HepG2 (cell line): ENCODE data around the gene FMR1. TPM values are rescaled to one million over a fixed set of nuclear protein-coding genes. Genes with fewer than 3 reads are reported as not detected.

ENCODE experiments used
- ATAC-seq: fragments of 200-7000 bp; cut with Tn5 transposase; 3 replicates; pipeline ENCODE4 v1.9.1; 2020; ENCODE audit warnings: mild to moderate bottlenecking, moderate library complexity
- BruUV-seq: library from RNA; stranded (reverse); fragments of 400-500 nt; replicated peaks from 2 replicates; lab custom pipeline; 2021; lab: Mats Ljungman, UMichigan
- CTCF ChIA-PET: fragments of 300-600 bp; formaldehyde crosslinking; extraction: SDS; loops from one replicate; lab custom pipeline; 2021; ENCODE audit warnings: low total read pairs, inconsistent platforms, low intra/inter-chr PET ratio; lab: Yijun Ruan, JAX
- POLR2A ChIA-PET: fragments of 350-600 bp; sonication (Branson Sonifier 250); formaldehyde crosslinking; loops from one replicate; lab custom pipeline; 2020; ENCODE audit warnings: antibody characterized with exemption, inconsistent platforms; lab: Yijun Ruan, JAX
- DNase-seq: peaks from one replicate; pipeline ENCODE4 v3.0.0-alpha.2; 2015; ENCODE audit warnings: low spot score
- FAIRE-seq: peaks from 3 replicates; lab custom pipeline; 2011; peaks lifted over from hg19 to GRCh38; lab: Jason Lieb, UNC
- H2AFZ ChIP-seq: one replicate; pipeline ENCODE4 v1.6.1; 2011; ENCODE audit warnings: low read length, inconsistent platforms
- H3K27ac ChIP-seq: fragments of 300-600 bp; 3 replicates; pipeline ENCODE4 v1.8.0; 2011; ENCODE audit warnings: mixed run types, mild to moderate bottlenecking, mixed read lengths, low read length, inconsistent platforms; ENCODE audit not compliant: insufficient read depth; ENCODE audit errors: extremely low read length
- H3K27me3 ChIP-seq, 2 experiments: fragments of 200-600 bp in 1 of 2; 2 replicates in 1 of 2; 3 replicates in 1 of 2; pipeline versions ENCODE4 v1.6.0 to v1.8.0; 2011; ENCODE audit warnings: low read length in 2 of 2, mild to moderate bottlenecking in 2 of 2, moderate library complexity in 2 of 2, inconsistent platforms in 1 of 2; ENCODE audit not compliant: insufficient read depth in 2 of 2, control insufficient read depth in 1 of 2
- H3K36me3 ChIP-seq, 2 experiments: fragments of 200-600 bp in 1 of 2; replicated peaks in 1 of 2; 2 replicates in 1 of 2; 3 replicates in 1 of 2; pipeline versions ENCODE4 v1.5.1 to v1.8.0; 2011; ENCODE audit warnings: low read length in 2 of 2, inconsistent platforms in 1 of 2; ENCODE audit not compliant: insufficient read depth in 2 of 2, control insufficient read depth in 1 of 2
- H3K4me1 ChIP-seq: 2 replicates; pipeline ENCODE4 v1.5.1; 2012; ENCODE audit warnings: low read length, inconsistent platforms; ENCODE audit not compliant: insufficient read depth
- H3K4me2 ChIP-seq: 2 replicates; pipeline ENCODE4 v1.6.0; 2011; ENCODE audit warnings: low read depth, low read length, inconsistent platforms
- H3K4me3 ChIP-seq, 3 experiments: fragments of 200-600 bp in 1 of 3; sonication (generic), shearing (Covaris generic) in 1 of 3; replicated peaks in 1 of 3; 2 replicates each; pipeline ENCODE4 v1.5.1; 2011 to 2016; ENCODE audit warnings: low read length in 3 of 3, inconsistent platforms in 2 of 3, low read depth in 2 of 3, mild to moderate bottlenecking in 2 of 3, control low read depth in 1 of 3, mixed read lengths in 1 of 3; ENCODE audit not compliant: insufficient read depth in 1 of 3
- H3K79me2 ChIP-seq: one replicate; pipeline ENCODE4 v1.6.1; 2011; ENCODE audit warnings: low read length, inconsistent platforms; ENCODE audit not compliant: insufficient read depth
- H3K9ac ChIP-seq: 2 replicates; pipeline ENCODE4 v1.6.0; 2011; ENCODE audit warnings: mild to moderate bottlenecking, low read depth, low read length, inconsistent platforms; ENCODE audit not compliant: insufficient read depth
- H3K9me3 ChIP-seq: 2 replicates; pipeline ENCODE4 v1.5.1; 2012; ENCODE audit warnings: mild to moderate bottlenecking, low read length
- H4K20me1 ChIP-seq: 2 replicates; pipeline ENCODE4 v1.6.0; 2011; ENCODE audit warnings: inconsistent platforms, mild to moderate bottlenecking, low read length, moderate library complexity; ENCODE audit not compliant: insufficient read depth
- ADNP ChIP-seq: sonication (generic); formaldehyde crosslinking; IDR thresholded peaks from 2 replicates; pipeline ENCODE4 v1.4.0; 2020; ENCODE audit warnings: missing genetic modification reagents
- CCAR2 ChIP-seq: fragments of 200-400 bp; formaldehyde crosslinking; optimal IDR thresholded peaks from 2 replicates; pipeline ENCODE3; 2018; ENCODE audit warnings: low read depth, mild to moderate bottlenecking, low read length, moderate library complexity
- KAT2B ChIP-seq: fragments of 150-350 bp; IDR thresholded peaks from 2 replicates; pipeline ENCODE4 v1.6.1; 2014; ENCODE audit warnings: low read depth, low read length, borderline replicate concordance
- MAFG ChIP-seq: sonication (generic); formaldehyde crosslinking; IDR thresholded peaks from 2 replicates; pipeline ENCODE4 v1.5.1; 2020; ENCODE audit warnings: mild to moderate bottlenecking, missing genetic modification reagents
- NCOA2 ChIP-seq: sonication (generic); formaldehyde crosslinking; IDR thresholded peaks from 2 replicates; pipeline ENCODE4 v1.8.0; 2022; ENCODE audit warnings: inconsistent platforms
- POLR2AphosphoS5 ChIP-seq: IDR thresholded peaks from 2 replicates; pipeline ENCODE4 v1.6.1; 2012; ENCODE audit warnings: low read depth, low read length
- ZFP41 ChIP-seq: sonication (generic); formaldehyde crosslinking; IDR thresholded peaks from 2 replicates; pipeline ENCODE4 v1.4.0; 2020; ENCODE audit warnings: mild to moderate bottlenecking, missing genetic modification reagents, borderline replicate concordance
- ZNF3 ChIP-seq: IDR thresholded peaks from 2 replicates; pipeline ENCODE4 v1.7.0; 2017; ENCODE audit warnings: inconsistent platforms
- ZNF343 ChIP-seq: sonication (generic); formaldehyde crosslinking; IDR thresholded peaks from 2 replicates; pipeline ENCODE4 v1.4.0; 2020; ENCODE audit warnings: mild to moderate bottlenecking, missing genetic modification reagents
- WGBS: methylation state at CpG from one replicate; pipeline ENCODE4 v1.1.6; 2017; ENCODE audit warnings: low lambda C conversion rate; 5-methylcytosine and 5-hydroxymethylcytosine counted together
- in situ Hi-C: cut with HindIII; loops from 2 replicates; pipeline ENCODE4 v1.10.0; 2017; ENCODE audit warnings: low pct_unique_long_range_greater_than_20kb; ENCODE audit not compliant: extremely low pct_ligation_motif_present
- intact Hi-C: fragments of 100-400 bp; cut with micrococcal nuclease; formaldehyde crosslinking; loops from one replicate; pipeline ENCODE4 v1.10.0; 2022; ENCODE audit not compliant: unreplicated experiment
- polyA plus RNA-seq, 8 experiments: library from polyadenylated mRNA; depleted of rRNA in 3 of 8; stranded (reverse) in 7 of 8; unstranded in 1 of 8; fragments of >200 nt; fragmentation: Illumina TruSeq in 4 of 8; extraction: Trizol in 4 of 8; gene quantifications; 2 replicates each; pipeline versions ENCODE4 v1.2.1 to v1.2.3, GENCODE V29; 2011 to 2016; ENCODE audit warnings: low read depth in 4 of 8, missing spikeins in 1 of 8, mixed read lengths in 1 of 8; ENCODE audit not compliant: insufficient read depth in 1 of 8
- total RNA-seq, 5 experiments: library from RNA; depleted of rRNA; stranded (reverse); fragments of >200 nt; fragmentation: Illumina TruSeq; extraction: Trizol; gene quantifications; 2 replicates each; pipeline ENCODE4 v1.2.3, GENCODE V29; 2016; ENCODE audit warnings: low read depth in 1 of 5
- TF ChIP-seq, protein P1 (sequence below): sonication (generic); IDR thresholded peaks from 2 replicates; pipeline ENCODE4 v1.6.1; 2016; ENCODE audit warnings: low read depth, borderline replicate concordance
- TF ChIP-seq, protein P2 (sequence below): sonication (generic); formaldehyde crosslinking; IDR thresholded peaks from 2 replicates; pipeline ENCODE4; 2020; ENCODE audit warnings: missing genetic modification reagents, mild to moderate bottlenecking, borderline replicate concordance
- TF ChIP-seq, protein P3 (sequence below): IDR thresholded peaks from 2 replicates; pipeline ENCODE4 v1.6.1; 2018; ENCODE audit warnings: missing genetic modification reagents
- TF ChIP-seq, protein P4 (sequence below): sonication (generic); formaldehyde crosslinking; IDR thresholded peaks from 2 replicates; pipeline ENCODE4 v1.4.0; 2020; ENCODE audit warnings: mild to moderate bottlenecking, missing genetic modification reagents

Gene FMR1
- total and polyA plus RNA-seq, 2 of the 13 experiments (the other 11 are each of a cell fraction or from before 2014, with no cell fraction given), result 27.8 to 49.6 TPM

DNA sequence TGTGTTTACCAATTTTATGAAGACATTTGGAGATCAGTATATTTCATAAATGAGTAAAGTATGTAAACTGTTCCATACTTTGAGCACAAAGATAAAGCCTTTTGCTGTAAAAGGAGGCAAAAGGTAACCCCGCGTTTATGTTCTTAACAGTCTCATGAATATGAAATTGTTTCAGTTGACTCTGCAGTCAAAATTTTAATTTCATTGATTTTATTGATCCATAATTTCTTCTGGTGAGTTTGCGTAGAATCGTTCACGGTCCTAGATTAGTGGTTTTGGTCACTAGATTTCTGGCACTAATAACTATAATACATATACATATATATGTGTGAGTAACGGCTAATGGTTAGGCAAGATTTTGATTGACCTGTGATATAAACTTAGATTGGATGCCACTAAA, 1.9 kb downstream of the FMR1 start:
- CTCF ChIA-PET, result no interaction called here
- no peak overlapping the region for H2AFZ ChIP-seq
- peaks cover 24% of the 10 kb centered on the region for H4K20me1 ChIP-seq
- no peaks in the 10 kb centered on the region for H3K27me3 ChIP-seq
- ATAC-seq (no peak), DNase-seq (no peak), FAIRE-seq (no peak)
- peak overlapping the region; percentile 80 for H3K27ac ChIP-seq
- peaks cover 69% of the 10 kb centered on the region for H3K4me1 ChIP-seq
- in situ Hi-C loops, result no loop called here
- H3K79me2 ChIP-seq, result peaks cover 66% of the 10 kb centered on the region
- intact Hi-C loops, result no loop called here
- peak overlapping the region; percentile 82 for H3K9ac ChIP-seq
- POLR2A ChIA-PET, result no interaction called here
- TF ChIP-seq KAT2B, result peak; percentile 91
- no peak for TF ChIP-seq ZFP41
- 9% methylated on average over 6 of the region's 6 CpGs for WGBS
- TSS peak; percentile 36 for BruUV-seq
- peak overlapping the region; percentile 76 to 85 (median 83); a peak in 5 of 6 replicates for H3K4me3 ChIP-seq
- H3K9me3 ChIP-seq, result no peaks in the 10 kb centered on the region
- H3K4me2 ChIP-seq, result peak overlapping the region; percentile 60
- H3K36me3 ChIP-seq, result 0 out of 5 replicates have a peak, but pooled peaks cover 0 to 2% of the 10 kb centered on the region in 2 experiments

DNA sequence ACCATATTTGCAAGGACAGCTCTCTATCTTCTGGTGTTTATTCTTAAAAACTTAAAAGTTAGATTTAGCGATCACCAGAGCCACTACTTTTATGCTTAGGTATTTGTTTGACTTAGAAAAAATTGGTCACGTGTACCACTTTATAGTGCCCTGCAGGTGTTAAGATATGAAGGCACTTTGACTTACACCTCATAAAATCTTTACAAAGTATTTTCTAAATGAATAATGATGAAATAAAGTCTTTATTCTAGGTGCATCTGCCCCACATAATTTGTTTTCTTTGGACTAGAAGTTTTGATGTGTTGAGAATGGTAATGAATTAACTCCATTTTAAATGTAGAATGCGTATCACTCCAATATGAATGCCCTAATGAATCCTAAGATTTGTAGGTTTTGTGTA, 2.9 kb downstream of the FMR1 start:
- in situ Hi-C loops (no loop called here), intact Hi-C loops (no loop called here)
- Histone ChIP-seq H3K36me3 (0 out of 5 replicates have a peak, but pooled peaks cover 0 to 2% of the 10 kb centered on the region in 2 experiments), H4K20me1 (peaks cover 30% of the 10 kb centered on the region), H3K79me2 (peaks cover 76% of the 10 kb centered on the region), H3K4me2 (peak overlapping the region; percentile 60), H3K9ac (peak overlapping the region; percentile 82; the same call in 1 of the 2 replicates), H3K27me3 (no peaks in the 10 kb centered on the region), H3K4me3 (peak overlapping the region; percentile 76 to 85 (median 83); a peak in 5 of 6 replicates), H3K27ac (no peak overlapping the region), H3K9me3 (no peaks in the 10 kb centered on the region), H3K4me1 (peaks cover 69% of the 10 kb centered on the region), H2AFZ (no peak overlapping the region)
- FAIRE-seq, result no peak
- no TSS peak for BruUV-seq
- DNase-seq, result no peak
- WGBS, result 23% methylated on average over 3 of the region's 3 CpGs
- ChIA-PET CTCF (no interaction called here), POLR2A (no interaction called here)
- no peak for ATAC-seq
- TF ChIP-seq, protein P1, sequence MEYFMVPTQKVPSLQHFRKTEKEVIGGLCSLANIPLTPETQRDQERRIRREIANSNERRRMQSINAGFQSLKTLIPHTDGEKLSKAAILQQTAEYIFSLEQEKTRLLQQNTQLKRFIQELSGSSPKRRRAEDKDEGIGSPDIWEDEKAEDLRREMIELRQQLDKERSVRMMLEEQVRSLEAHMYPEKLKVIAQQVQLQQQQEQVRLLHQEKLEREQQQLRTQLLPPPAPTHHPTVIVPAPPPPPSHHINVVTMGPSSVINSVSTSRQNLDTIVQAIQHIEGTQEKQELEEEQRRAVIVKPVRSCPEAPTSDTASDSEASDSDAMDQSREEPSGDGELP, result no peak
- TF ChIP-seq CCAR2 (no peak), NCOA2 (CRISPR knock-in tag) (no peak), ADNP (CRISPR knock-in tag) (no peak), ZNF343 (CRISPR knock-in tag) (no peak), ZNF3 (CRISPR knock-in tag) (no peak), POLR2AphosphoS5 (no peak), MAFG (no peak)
- TF ChIP-seq, protein P2, sequence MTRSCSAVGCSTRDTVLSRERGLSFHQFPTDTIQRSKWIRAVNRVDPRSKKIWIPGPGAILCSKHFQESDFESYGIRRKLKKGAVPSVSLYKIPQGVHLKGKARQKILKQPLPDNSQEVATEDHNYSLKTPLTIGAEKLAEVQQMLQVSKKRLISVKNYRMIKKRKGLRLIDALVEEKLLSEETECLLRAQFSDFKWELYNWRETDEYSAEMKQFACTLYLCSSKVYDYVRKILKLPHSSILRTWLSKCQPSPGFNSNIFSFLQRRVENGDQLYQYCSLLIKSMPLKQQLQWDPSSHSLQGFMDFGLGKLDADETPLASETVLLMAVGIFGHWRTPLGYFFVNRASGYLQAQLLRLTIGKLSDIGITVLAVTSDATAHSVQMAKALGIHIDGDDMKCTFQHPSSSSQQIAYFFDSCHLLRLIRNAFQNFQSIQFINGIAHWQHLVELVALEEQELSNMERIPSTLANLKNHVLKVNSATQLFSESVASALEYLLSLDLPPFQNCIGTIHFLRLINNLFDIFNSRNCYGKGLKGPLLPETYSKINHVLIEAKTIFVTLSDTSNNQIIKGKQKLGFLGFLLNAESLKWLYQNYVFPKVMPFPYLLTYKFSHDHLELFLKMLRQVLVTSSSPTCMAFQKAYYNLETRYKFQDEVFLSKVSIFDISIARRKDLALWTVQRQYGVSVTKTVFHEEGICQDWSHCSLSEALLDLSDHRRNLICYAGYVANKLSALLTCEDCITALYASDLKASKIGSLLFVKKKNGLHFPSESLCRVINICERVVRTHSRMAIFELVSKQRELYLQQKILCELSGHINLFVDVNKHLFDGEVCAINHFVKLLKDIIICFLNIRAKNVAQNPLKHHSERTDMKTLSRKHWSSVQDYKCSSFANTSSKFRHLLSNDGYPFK (CRISPR knock-in tag), result no peak
- TF ChIP-seq, protein P3, sequence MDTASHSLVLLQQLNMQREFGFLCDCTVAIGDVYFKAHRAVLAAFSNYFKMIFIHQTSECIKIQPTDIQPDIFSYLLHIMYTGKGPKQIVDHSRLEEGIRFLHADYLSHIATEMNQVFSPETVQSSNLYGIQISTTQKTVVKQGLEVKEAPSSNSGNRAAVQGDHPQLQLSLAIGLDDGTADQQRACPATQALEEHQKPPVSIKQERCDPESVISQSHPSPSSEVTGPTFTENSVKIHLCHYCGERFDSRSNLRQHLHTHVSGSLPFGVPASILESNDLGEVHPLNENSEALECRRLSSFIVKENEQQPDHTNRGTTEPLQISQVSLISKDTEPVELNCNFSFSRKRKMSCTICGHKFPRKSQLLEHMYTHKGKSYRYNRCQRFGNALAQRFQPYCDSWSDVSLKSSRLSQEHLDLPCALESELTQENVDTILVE (CRISPR knock-in tag), result no peak
- TF ChIP-seq, protein P4, sequence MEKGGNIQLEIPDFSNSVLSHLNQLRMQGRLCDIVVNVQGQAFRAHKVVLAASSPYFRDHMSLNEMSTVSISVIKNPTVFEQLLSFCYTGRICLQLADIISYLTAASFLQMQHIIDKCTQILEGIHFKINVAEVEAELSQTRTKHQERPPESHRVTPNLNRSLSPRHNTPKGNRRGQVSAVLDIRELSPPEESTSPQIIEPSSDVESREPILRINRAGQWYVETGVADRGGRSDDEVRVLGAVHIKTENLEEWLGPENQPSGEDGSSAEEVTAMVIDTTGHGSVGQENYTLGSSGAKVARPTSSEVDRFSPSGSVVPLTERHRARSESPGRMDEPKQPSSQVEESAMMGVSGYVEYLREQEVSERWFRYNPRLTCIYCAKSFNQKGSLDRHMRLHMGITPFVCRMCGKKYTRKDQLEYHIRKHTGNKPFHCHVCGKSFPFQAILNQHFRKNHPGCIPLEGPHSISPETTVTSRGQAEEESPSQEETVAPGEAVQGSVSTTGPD (CRISPR knock-in tag), result no peak
